HG02885 (cell line): Measurements from ENCODE around the gene SCTR.

Experiments
- ATAC-seq: cut with Tn5 transposase; IDR thresholded peaks from one replicate; pipeline ENCODE4 v1.9.1; 2021; ENCODE audit warnings: mild to moderate bottlenecking; ENCODE audit not compliant: unreplicated experiment, poor library complexity

The SCTR gene

GRCh38 chr2:119489232-119489952 lies 34.9 kb downstream of the SCTR start:
- no peak for ATAC-seq

GRCh38 chr2:119488245-119489214 lies 35.8 kb downstream of the SCTR start:
- ATAC-seq, result no peak

DNA sequence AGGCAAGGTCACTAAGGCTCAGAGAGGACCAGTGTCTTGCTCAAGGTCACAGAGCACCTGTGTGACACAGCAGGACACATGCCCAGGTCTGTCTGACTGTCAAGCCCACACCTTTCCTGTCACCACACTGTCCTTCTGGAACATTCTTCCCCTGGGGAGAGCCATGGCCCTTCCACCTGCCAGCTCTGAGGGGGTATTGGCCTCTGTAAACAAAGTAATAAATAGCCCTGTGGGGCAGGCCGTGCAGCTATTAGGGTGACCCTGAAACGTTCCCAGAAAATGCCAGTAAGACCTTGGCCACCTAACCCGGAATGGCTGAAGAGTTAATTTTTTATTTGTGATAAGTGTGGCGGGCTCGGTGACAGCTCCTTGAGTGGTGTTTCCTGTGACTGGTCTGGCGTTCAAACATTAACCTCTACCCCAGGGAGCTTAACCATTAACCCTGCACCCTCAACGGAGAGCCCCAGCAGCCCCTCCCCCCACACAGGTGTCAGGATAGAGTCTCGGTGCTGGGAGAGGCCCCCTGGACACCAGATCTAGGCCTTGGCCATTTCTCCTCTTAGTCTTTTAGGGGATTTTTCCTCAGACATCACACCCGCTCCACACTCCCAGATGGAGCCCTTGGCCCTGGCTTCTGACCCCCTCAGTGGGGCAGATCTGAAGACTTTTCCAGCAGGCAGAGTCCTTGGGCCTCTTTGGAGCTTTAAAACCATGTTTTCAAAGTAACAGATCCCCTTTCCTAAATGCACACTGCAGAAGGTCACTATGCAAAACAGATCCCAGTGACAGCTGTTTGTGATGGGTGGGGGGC lies 36.6 kb downstream of the SCTR start:
- ATAC-seq, result no peak

DNA sequence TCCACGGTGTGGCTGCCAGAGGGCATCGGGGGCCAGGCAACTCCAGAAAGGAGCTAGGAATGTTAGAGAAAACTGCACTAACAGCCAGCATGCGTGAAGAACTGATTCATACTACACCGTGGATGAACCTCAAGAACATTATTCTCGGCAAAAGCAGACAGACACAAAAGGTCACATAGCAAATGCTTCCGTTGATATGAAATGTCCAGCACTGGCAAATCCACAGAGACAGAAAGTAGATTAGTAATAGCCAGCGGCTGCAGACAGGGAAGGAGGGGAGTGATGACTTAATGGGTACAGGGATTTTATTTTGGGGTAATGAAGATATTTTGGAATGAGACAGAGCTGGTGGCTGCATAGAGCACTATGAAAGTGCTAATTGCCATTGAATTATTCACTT lies 37.4 kb downstream of the SCTR start:
- ATAC-seq, result no peak

- no peak for ATAC-seq
Measured at GRCh38 chr2:119486196-119486827, 38.0 kb downstream of the SCTR start.

DNA sequence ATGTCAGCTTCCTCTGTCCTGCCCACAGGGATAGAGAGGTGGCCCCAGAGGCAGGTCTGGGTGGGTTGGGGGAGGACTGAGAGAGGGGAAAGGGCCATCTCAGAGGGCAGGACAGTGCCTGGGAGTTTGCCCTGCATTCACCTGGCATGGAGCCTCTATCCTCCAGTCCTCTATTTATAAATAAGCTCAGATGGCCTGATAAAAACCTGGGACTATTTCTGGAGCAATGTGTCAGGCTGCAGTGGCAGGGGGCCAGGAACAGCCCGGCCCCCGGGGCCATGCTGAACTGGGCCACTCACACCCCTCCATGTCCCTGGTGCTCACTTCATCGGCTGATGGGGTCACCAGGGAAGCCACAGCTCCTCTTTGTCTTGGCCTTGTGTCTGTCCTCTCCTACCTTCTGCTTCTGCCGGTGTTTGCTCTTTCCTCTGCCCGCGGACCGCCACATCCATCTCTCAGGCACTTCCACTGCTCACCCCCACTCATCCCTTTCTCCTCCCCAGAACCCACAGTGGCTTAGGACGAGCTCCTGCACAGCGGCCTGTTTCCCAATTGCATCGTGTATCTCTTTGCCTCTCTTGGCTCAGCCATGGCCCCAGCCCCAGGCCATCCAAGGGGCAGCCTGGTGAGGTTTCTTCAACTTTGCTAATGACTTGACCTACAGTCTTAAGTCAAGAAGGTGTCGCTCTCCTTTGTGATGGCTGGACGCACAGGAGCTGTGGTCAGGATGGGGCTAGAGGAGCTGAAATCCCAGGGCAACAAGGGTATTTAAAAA lies 38.8 kb downstream of the SCTR start:
- ATAC-seq, result no peak

- ATAC-seq, result no peak
Measured at GRCh38 chr2:119484834-119485233, 39.4 kb downstream of the SCTR start.

DNA sequence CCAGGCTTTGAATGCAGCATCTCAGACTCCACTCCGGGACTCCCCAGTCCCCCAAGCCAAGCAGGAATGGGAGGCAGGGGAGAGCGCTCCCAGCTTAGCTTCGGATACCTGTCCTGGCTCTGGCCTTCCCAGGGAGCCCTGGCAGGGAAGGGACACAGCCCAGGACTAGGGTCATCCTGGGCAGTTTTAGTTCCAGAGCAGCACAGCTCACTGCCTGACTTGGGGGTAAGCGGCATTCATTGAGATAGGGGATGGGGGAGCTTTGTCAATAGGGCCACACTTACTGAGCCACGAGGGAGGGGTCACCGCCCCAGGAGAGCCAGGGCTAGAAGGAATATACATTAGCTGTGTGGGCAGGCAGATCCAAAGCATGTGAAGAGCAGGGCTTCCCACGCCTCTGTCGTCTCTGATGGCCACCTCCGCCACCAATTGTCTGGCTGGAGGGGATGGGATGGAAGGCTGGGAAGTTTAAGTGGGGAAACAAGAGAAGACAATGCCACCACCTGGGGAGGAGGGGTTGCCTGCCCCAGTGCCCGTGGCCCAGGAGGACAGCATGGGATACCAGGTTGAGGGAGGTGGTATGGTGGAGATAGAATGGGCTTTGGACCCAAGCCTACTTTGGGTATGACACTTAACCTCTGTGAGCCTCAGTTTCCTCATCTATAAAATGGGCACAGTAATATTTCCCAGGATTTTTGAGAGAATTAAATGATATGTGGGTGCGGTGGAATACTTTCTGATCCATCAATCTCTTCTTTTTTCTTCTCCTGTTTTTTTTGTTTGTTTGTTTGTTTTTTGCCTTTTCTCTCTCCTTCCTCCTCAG lies 40.2 kb downstream of the SCTR start:
- no peak for ATAC-seq

DNA sequence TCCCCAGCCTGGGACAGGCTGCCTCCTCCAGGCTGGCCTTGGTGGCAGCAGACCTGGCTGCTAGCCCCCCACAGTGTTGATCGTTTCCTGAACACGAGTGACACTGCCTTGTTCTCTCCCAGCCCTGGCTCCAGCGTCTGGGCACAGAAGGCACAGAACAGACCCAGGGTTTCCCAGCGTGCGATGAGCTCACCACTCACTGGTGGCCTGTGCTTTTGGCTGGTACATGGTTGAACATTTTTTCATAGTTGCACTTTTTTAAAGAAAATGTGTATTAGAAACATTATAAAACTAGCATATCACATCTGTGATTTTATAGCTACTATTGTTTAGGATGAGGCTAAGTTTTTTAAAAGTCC lies 40.9 kb downstream of the SCTR start:
- ATAC-seq, result no peak

DNA sequence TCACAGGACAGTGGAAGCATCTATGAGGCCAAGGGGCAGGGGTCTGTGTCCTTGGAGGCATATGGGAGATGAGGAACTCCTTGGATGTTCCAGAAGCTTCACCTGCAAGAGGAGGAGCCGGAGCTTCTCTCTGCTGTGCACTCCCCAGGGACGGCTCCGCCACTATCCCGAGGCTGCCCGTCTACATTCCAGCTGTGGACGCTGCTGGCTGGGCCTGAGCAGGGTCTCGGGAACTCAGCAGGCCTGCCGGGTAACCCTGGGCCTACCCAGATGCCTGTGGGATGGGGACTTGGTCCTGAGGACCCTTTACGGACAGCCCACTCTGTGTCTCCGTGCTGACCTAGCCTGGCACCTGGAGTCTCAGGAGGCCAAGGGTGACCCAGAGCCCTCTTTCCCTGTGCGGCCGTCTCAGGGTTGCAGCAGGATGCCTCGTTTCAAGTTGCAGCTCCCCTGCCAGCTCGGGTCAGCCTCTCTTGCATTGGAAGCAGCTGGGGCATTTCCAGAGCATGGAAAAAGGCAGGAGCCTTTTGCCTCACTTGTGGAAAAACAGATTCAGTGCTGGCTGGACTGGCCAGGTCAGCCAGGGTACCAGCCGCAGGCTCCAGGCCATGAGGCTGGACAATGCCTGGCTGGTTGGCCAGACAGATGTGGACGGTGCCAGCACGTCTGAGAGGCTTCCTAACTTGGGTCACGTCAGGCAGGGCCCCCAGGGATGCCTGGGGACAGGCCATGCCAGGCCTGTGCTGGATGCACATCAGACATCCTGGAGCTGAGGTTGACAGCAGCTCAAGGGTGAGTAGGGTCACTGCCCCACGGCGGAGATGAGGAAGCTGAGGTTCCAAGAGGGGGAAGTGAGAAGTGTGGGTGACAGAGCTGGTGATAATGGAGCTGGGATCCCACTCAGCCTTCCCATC lies 41.5 kb downstream of the SCTR start:
- ATAC-seq, result no peak

DNA sequence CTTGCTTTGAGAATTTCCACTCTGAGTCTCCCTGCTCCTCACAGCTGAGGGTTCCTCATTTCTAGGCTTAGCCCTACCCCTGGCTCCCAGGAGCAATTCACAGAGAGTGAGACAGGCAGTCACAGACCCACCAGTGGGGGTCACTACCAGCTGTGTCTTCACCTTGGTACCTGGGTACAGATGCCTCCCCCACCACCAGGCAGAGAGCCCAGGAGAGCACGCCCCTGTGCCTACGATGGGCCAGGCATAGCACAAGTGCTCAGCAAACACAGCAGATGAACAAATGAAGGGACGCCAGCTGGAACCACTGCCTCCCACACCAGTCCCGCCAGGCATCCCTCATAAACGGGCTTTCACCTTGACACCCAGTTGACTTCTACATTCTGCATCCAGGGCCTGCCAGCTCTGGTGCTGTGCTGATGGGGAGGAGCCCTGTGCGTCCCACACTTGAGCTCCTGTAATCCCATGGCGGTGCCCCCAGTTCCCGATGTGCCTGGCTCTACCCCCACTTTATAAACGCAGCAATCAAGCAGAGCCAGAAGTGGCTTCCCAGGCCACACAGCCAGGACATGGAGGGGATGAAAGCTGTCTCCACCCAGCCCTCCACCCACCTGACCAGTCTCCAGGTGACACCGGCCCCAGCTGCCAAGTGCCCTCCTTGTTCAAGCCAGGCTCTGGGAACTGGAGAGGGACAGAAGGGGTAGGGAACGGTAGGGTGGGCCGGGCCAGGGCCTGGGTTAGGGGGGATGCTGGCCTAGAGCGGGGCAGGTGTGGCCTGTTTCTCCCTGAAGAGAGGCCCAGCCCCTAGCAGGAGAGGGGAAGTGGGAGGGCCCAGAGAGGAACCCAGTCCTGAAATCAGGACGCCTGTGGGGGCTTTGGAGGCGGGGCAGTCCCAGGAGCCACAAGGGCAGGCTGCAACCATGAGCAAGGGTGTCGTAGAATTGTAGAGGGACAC lies 42.5 kb downstream of the SCTR start:
- ATAC-seq, result no peak

GRCh38 chr2:119480718-119481142 lies 43.6 kb downstream of the SCTR start:
- ATAC-seq, result no peak

- ATAC-seq, result no peak
Measured at GRCh38 chr2:119480184-119480583, 44.1 kb downstream of the SCTR start.

DNA sequence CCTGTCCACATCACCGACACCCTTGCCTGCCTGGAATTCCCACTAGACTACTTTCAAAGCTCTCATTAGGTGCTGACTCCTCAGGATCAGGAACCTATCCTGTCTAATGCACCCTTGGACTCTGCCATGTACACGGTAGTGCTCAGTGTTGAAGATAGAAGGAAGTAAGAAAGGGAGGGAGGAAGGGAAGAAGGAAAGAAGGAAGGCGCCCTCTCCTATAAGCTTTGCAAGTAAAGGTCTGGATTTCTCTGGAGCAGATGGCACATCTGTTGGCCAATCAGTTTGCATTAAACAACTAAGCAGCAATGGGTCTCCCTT lies 45.3 kb downstream of the SCTR start:
- ATAC-seq, result no peak

DNA sequence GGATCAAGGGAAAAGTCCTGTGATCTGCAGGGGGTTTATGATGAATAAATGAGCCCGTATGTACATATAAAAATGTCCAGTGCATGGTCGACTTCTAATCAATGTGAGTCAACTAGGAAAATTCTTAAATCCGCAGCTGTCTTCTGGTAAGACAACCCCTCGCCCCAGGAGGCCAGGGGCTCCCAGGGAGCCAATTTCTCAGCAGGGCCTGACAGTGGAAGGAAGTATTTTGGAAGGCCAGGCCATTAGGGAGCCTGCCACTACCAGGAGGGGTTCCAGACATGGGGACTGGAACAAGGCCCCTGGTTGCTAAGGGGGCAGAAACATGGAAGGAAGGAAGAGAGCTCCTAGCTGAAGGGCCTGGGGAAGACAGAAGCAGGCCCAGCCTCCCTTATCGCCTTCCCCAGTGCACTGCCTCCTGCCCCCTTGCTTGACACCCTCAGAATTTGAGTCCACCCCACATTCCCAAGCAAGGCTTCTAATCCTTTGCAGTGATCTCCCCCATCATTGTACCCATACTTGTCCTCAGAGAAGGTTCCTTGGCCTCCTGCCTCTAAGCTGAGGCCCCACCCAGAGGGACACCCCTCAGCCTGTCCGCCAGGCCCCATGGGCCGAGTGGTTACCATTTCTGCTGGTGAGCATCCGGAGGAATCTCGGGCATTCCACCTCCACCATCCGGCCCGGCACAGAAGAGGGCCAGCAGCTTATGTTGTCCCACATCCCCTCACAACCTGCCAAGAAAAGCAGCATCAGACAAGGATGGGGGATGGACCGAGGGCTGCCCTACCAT lies 45.9 kb downstream of the SCTR start:
- ATAC-seq, result no peak

- no peak for ATAC-seq
Measured at GRCh38 chr2:119477113-119477505, 47.2 kb downstream of the SCTR start.
